ENCODE measurements around the gene PEX14. TPM values are rescaled to one million over a fixed set of nuclear protein-coding genes. Genes with fewer than 3 reads are reported as not detected.

The PEX14 gene
- total and polyA plus RNA-seq, 2 experiments from 2014 or later: 17.6 to 19.6 TPM

DNA sequence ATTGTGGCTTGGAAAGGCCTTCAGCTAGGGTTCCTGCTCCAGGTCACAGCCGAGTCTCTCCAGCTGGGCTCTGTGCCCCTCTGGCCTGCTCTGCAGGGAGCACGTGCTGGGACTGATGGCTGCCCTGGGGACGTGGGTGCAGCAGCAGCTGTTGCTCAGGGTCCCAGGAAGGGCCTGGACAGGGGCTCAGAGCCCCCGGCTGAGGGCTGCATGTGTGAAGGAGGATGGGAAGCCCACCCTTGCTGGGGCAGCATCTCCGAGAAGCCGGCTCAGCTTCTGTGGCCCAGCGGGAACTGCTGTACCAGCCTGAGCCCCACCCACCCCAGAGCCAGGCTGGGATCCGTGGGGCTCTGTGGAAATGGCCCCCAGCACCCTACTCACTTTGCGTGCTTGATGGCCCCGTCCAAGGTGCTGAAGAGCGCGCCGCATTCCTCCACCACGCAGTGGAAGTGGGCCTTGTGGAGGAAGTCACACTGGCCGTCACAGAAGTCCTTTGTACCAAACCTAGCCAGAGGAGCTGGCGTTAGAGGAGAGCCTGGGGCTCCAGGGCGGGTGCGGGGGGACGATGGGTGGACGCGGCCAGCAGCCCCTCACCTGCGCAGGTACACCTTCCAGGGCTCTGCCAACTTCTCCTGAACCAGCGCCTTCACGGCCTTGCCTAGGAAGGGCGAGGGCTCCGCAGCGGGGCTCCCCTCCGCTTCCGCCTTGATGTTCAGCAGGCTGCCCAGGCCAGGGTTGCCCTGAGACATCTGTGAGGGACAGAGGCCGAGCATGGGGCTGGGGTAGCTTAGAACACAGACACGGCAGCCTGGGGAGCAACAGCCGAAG lies 174.2 kb downstream of the PEX14 start:
- ATAC-seq: peak; percentile 15
- H3K4me2 ChIP-seq: peak overlapping the region; percentile 70
- Mint-ChIP-seq H3K36me3 (ENCODE audit: low read depth) (no peaks in the 10 kb centered on the region; the same call in 2 of the 3 replicates), H3K27me3 (ENCODE audit: insufficient read depth, low read depth, poor library complexity) (peaks cover 18% of the 10 kb centered on the region), H3K27ac (no peak overlapping the region), H3K4me1 (peaks cover 2% of the 10 kb centered on the region; the same call in 2 of the 3 replicates), H3K4me3 (peak overlapping the region; percentile 64; the same call in 2 of the 3 replicates), H3K9me3 (no peaks in the 10 kb centered on the region)
- H3K27me3 ChIP-seq (ENCODE audit: insufficient read depth): peaks cover 10% of the 10 kb centered on the region
- peak overlapping the region; percentile 48; the same call in 1 of the 2 replicates for H3K4me3 ChIP-seq
- no peak overlapping the region for H3K27ac ChIP-seq (ENCODE audit: low read depth)
- no peak overlapping the region for H2AFZ ChIP-seq
- 0 out of 2 replicates have a peak, but pooled peaks cover 6% of the 10 kb centered on the region for H3F3A ChIP-seq (replicated peaks; ENCODE audit: low read depth)
- TF ChIP-seq EZH2 (IDR thresholded peaks at IDR 0.05; ENCODE audit: low read depth, unreplicated experiment): no peak
- TF ChIP-seq, protein P1, sequence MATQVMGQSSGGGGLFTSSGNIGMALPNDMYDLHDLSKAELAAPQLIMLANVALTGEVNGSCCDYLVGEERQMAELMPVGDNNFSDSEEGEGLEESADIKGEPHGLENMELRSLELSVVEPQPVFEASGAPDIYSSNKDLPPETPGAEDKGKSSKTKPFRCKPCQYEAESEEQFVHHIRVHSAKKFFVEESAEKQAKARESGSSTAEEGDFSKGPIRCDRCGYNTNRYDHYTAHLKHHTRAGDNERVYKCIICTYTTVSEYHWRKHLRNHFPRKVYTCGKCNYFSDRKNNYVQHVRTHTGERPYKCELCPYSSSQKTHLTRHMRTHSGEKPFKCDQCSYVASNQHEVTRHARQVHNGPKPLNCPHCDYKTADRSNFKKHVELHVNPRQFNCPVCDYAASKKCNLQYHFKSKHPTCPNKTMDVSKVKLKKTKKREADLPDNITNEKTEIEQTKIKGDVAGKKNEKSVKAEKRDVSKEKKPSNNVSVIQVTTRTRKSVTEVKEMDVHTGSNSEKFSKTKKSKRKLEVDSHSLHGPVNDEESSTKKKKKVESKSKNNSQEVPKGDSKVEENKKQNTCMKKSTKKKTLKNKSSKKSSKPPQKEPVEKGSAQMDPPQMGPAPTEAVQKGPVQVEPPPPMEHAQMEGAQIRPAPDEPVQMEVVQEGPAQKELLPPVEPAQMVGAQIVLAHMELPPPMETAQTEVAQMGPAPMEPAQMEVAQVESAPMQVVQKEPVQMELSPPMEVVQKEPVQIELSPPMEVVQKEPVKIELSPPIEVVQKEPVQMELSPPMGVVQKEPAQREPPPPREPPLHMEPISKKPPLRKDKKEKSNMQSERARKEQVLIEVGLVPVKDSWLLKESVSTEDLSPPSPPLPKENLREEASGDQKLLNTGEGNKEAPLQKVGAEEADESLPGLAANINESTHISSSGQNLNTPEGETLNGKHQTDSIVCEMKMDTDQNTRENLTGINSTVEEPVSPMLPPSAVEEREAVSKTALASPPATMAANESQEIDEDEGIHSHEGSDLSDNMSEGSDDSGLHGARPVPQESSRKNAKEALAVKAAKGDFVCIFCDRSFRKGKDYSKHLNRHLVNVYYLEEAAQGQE (IDR thresholded peaks at IDR 0.05; ENCODE audit: unreplicated experiment): peak; percentile 82
- no peaks in the 10 kb centered on the region for H3K9me2 ChIP-seq (ENCODE audit: insufficient read depth)
- peak; percentile 41 for DNase-seq (ENCODE audit: low spot score)
- no peaks in the 10 kb centered on the region for H4K20me1 ChIP-seq (replicated peaks; ENCODE audit: insufficient read depth)
- no peaks in the 10 kb centered on the region for H3K79me2 ChIP-seq (replicated peaks; ENCODE audit: insufficient read depth)
- H3K4me1 ChIP-seq (ENCODE audit: insufficient read depth): peaks cover 14% of the 10 kb centered on the region
- H3K36me3 ChIP-seq (ENCODE audit: insufficient read depth): no peaks in the 10 kb centered on the region

DNA sequence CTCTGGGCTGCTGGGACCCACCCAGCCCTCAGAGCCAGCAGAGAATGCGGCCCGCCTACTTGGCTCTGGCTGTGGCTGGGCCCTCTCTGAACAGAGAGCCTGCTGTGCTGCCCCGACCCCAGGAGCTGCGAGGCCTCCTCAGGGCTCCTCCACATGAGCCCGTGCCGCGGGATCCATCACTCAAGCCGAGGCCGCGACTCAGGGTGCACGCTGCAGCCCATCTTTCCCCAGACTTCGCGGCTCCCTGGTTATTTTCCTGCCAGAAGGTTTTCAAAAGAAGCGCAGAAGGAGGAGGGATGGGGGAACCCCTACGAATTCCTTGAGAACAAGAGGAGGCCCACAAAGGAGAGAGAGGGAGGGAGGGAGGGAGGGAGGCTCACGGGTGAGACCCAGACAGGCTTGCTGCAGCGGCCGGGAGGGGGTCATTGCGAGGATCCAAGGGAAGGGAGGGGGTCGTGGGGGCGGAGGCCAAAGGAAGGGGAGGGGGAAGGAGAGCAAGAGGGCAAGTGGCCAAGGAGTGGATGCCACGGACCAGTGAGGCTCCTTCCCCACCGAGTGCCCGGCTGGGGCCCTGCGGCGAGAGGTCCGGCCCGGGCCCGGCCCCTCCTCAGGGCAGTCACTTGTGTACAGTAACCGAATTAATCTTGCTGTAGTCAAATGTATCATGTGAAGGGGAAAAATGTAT lies 174.9 kb downstream of the PEX14 start:
- peak overlapping the region; percentile 64 for H3K4me3 Mint-ChIP-seq
- Histone ChIP-seq H4K20me1 (replicated peaks; ENCODE audit: insufficient read depth) (no peaks in the 10 kb centered on the region), H3K9me2 (ENCODE audit: insufficient read depth) (no peaks in the 10 kb centered on the region), H3K27ac (ENCODE audit: low read depth) (no peak overlapping the region), H3F3A (replicated peaks; ENCODE audit: low read depth) (0 out of 2 replicates have a peak, but pooled peaks cover 6% of the 10 kb centered on the region), H3K4me2 (peak overlapping the region; percentile 70), H3K79me2 (replicated peaks; ENCODE audit: insufficient read depth) (no peaks in the 10 kb centered on the region), H3K4me1 (ENCODE audit: insufficient read depth) (peaks cover 14% of the 10 kb centered on the region), H2AFZ (no peak overlapping the region), H3K4me3 (peak overlapping the region; percentile 48), H3K36me3 (ENCODE audit: insufficient read depth) (no peaks in the 10 kb centered on the region), H3K27me3 (ENCODE audit: insufficient read depth) (peaks cover 10% of the 10 kb centered on the region)
- DNase-seq (ENCODE audit: low spot score): peak; percentile 83
- H3K27me3 Mint-ChIP-seq (ENCODE audit: insufficient read depth, low read depth, poor library complexity): peaks cover 21% of the 10 kb centered on the region
- H3K36me3 Mint-ChIP-seq (ENCODE audit: low read depth): no peaks in the 10 kb centered on the region; the same call in 2 of the 3 replicates
- peak; percentile 38 for ATAC-seq
- no peaks in the 10 kb centered on the region for H3K9me3 Mint-ChIP-seq
- no peak overlapping the region for H3K27ac Mint-ChIP-seq
- H3K4me1 Mint-ChIP-seq: peaks cover 2% of the 10 kb centered on the region; the same call in 2 of the 3 replicates
- no peak for TF ChIP-seq STAT1 (IDR thresholded peaks at IDR 0.05; ENCODE audit: unreplicated experiment)
- no peak for TF ChIP-seq NANOG (IDR thresholded peaks at IDR 0.05; ENCODE audit: borderline replicate concordance)
- TF ChIP-seq CREB1 (CRISPR knock-in tag; IDR thresholded peaks at IDR 0.05; ENCODE audit: low read depth): no peak
- TF ChIP-seq, protein P2, sequence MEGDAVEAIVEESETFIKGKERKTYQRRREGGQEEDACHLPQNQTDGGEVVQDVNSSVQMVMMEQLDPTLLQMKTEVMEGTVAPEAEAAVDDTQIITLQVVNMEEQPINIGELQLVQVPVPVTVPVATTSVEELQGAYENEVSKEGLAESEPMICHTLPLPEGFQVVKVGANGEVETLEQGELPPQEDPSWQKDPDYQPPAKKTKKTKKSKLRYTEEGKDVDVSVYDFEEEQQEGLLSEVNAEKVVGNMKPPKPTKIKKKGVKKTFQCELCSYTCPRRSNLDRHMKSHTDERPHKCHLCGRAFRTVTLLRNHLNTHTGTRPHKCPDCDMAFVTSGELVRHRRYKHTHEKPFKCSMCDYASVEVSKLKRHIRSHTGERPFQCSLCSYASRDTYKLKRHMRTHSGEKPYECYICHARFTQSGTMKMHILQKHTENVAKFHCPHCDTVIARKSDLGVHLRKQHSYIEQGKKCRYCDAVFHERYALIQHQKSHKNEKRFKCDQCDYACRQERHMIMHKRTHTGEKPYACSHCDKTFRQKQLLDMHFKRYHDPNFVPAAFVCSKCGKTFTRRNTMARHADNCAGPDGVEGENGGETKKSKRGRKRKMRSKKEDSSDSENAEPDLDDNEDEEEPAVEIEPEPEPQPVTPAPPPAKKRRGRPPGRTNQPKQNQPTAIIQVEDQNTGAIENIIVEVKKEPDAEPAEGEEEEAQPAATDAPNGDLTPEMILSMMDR (conservative IDR thresholded peaks at IDR 0.05; ENCODE audit: low read depth in 2 of 2): no peak
- TF ChIP-seq, protein P1 (IDR thresholded peaks at IDR 0.05; ENCODE audit: unreplicated experiment): no peak

Data from GM23338 (cell line).